ENCODE data around the gene CDKN2AIP. TPM values are rescaled to one million over a fixed set of nuclear protein-coding genes. Genes with fewer than 3 reads are reported as not detected.
"Not testable (repeated sequence)": the region's sequence is repeated elsewhere in the genome, so short reads cannot be mapped to it uniquely, and the experiment has no call there.

CDKN2AIP gene
- total RNA-seq, 4 donors from 2014 or later, result 16.1 to 25.2 (median 20.1) TPM

GRCh38 chr4:183447646-183448045, 3.2 kb downstream of the CDKN2AIP start:
- no peak for DNase-seq (ENCODE audit: low spot score)
- TF ChIP-seq CTCF (IDR thresholded peaks at IDR 0.05), result no peak
- ATAC-seq (ENCODE audit: low FRiP score), result no peak

GRCh38 chr4:183448436-183448835, 4.0 kb downstream of the CDKN2AIP start:
- TF ChIP-seq CTCF (IDR thresholded peaks at IDR 0.05), result no peak
- ATAC-seq (ENCODE audit: low FRiP score), result no peak
- DNase-seq (ENCODE audit: low spot score), result no peak

- no peak for TF ChIP-seq CTCF (IDR thresholded peaks at IDR 0.05)
- no peak for ATAC-seq (ENCODE audit: low FRiP score)
- no peak for DNase-seq (ENCODE audit: low spot score)
Observed at GRCh38 chr4:183449193-183449882, 4.9 kb downstream of the CDKN2AIP start.

GRCh38 chr4:183450108-183450507, 5.7 kb downstream of the CDKN2AIP start:
- ATAC-seq (ENCODE audit: low FRiP score) (no peak), DNase-seq (ENCODE audit: low spot score) (no peak)
- no peak for TF ChIP-seq CTCF (IDR thresholded peaks at IDR 0.05)

GRCh38 chr4:183455431-183456195, 11.2 kb downstream of the CDKN2AIP start:
- DNase-seq (ENCODE audit: low spot score) (no peak), ATAC-seq (ENCODE audit: low FRiP score) (no peak)
- TF ChIP-seq CTCF (IDR thresholded peaks at IDR 0.05), result no peak

GRCh38 chr4:183458005-183458404, 13.6 kb downstream of the CDKN2AIP start:
- ATAC-seq (ENCODE audit: low FRiP score), result no peak
- no peak for DNase-seq (ENCODE audit: low spot score)
- TF ChIP-seq CTCF (IDR thresholded peaks at IDR 0.05), result no peak

- ATAC-seq (ENCODE audit: low FRiP score); DNase-seq (ENCODE audit: low spot score): not testable (repeated sequence)
Observed at GRCh38 chr4:183463903-183464619, 19.6 kb downstream of the CDKN2AIP start.

GRCh38 chr4:183465879-183466278, 21.4 kb downstream of the CDKN2AIP start:
- not testable (repeated sequence) for ATAC-seq (ENCODE audit: low FRiP score); DNase-seq (ENCODE audit: low spot score)

Data from omental fat pad (tissue), 4 donors.